NCI-H510A treated with DMSO at 0.1 percent for 48 hours (cell line): ENCODE results near the gene PAPPA.
A peak's percentile ranks its signal among the peaks of the same experiment; 100 is the strongest.

Experiments
- DNase-seq: peaks from one replicate; lab custom pipeline; 2025; lab: John Stamatoyannopoulos, UW

The PAPPA gene

GRCh38 chr9:116182876-116183275 is 29.3 kb downstream of the PAPPA start:
- no peak for DNase-seq

GRCh38 chr9:116187570-116188170 is 34.1 kb downstream of the PAPPA start:
- DNase-seq = no peak

- DNase-seq = no peak
Measured at GRCh38 chr9:116189683-116190082, 36.1 kb downstream of the PAPPA start.

- no peak for DNase-seq
Measured at GRCh38 chr9:116190637-116191396, 37.2 kb downstream of the PAPPA start.

- DNase-seq = no peak
Measured at GRCh38 chr9:116191576-116192415, 38.2 kb downstream of the PAPPA start.

GRCh38 chr9:116193636-116194035 is 40.0 kb downstream of the PAPPA start:
- no peak for DNase-seq

- no peak for DNase-seq
Measured at GRCh38 chr9:116196806-116197205, 43.2 kb downstream of the PAPPA start.

GRCh38 chr9:116198344-116198743 is 44.8 kb downstream of the PAPPA start:
- DNase-seq = no peak

GRCh38 chr9:116202219-116202912 is 48.8 kb downstream of the PAPPA start:
- no peak for DNase-seq

- no peak for DNase-seq
Measured at GRCh38 chr9:116204252-116204882, 50.8 kb downstream of the PAPPA start.

- no peak for DNase-seq
Measured at GRCh38 chr9:116207371-116208111, 54.0 kb downstream of the PAPPA start.

GRCh38 chr9:116208417-116209232 is 55.0 kb downstream of the PAPPA start:
- no peak for DNase-seq

- no peak for DNase-seq
Measured at GRCh38 chr9:116209414-116210116, 56.0 kb downstream of the PAPPA start.

- no peak for DNase-seq
Measured at GRCh38 chr9:116212986-116213692, 59.5 kb downstream of the PAPPA start.

GRCh38 chr9:116213693-116214047 is 60.1 kb downstream of the PAPPA start:
- no peak for DNase-seq

- DNase-seq = no peak
Measured at GRCh38 chr9:116218399-116218798, 64.8 kb downstream of the PAPPA start.

GRCh38 chr9:116219686-116220085 is 66.1 kb downstream of the PAPPA start:
- peak; percentile 86 for DNase-seq

GRCh38 chr9:116223926-116224325 is 70.3 kb downstream of the PAPPA start:
- DNase-seq = no peak

GRCh38 chr9:116230051-116230632 is 76.6 kb downstream of the PAPPA start:
- no peak for DNase-seq
